Hepatocyte (in vitro differentiated cells): ENCODE measurements around the gene CALR. TPM values are rescaled to one million over a fixed set of nuclear protein-coding genes. Genes with fewer than 3 reads are reported as not detected.
A peak's percentile ranks its signal among the peaks of the same experiment; 100 is the strongest.

Experiments
- DNase-seq: peaks from one replicate; pipeline ENCODE4 v3.0.0-alpha.2; 2016; ENCODE audit warnings: low spot score
- H2AFZ ChIP-seq: fragments of 200-600 bp; sonication (generic); 2 replicates; pipeline ENCODE4 v1.6.0; 2016; ENCODE audit warnings: antibody characterized with exemption, mild to moderate bottlenecking
- H3K27ac ChIP-seq: fragments of 200-600 bp; sonication (generic); 2 replicates; pipeline ENCODE4 v1.5.1; 2016; ENCODE audit warnings: mild to moderate bottlenecking
- H3K27me3 ChIP-seq: fragments of 200-600 bp; sonication (generic); 2 replicates; pipeline ENCODE4 v1.6.1; 2016
- H3K36me3 ChIP-seq: fragments of 200-600 bp; sonication (generic); replicated peaks from 2 replicates; pipeline ENCODE4 v1.5.1; 2016; ENCODE audit warnings: low read depth; ENCODE audit not compliant: insufficient read depth
- H3K4me1 ChIP-seq: fragments of 200-600 bp; sonication (generic); 2 replicates; pipeline ENCODE4 v1.5.1; 2016; ENCODE audit warnings: mild to moderate bottlenecking, moderate library complexity; ENCODE audit not compliant: insufficient read depth
- H3K4me2 ChIP-seq: fragments of 200-600 bp; sonication (generic); 2 replicates; pipeline ENCODE4 v1.6.0; 2016
- H3K4me3 ChIP-seq: fragments of 200-600 bp; sonication (generic); 2 replicates; pipeline ENCODE4 v1.5.1; 2016; ENCODE audit warnings: mild to moderate bottlenecking
- H3K79me2 ChIP-seq: fragments of 200-600 bp; sonication (generic); 2 replicates; pipeline ENCODE4 v1.6.0; 2017; ENCODE audit warnings: mild to moderate bottlenecking
- H3K9me2 ChIP-seq: fragments of 200-600 bp; sonication (generic); replicated peaks from 2 replicates; pipeline ENCODE4 v1.6.0; 2017; ENCODE audit warnings: mild to moderate bottlenecking; ENCODE audit not compliant: insufficient read depth
- H3K9me3 ChIP-seq: fragments of 200-600 bp; sonication (generic); 2 replicates; pipeline ENCODE4 v1.5.1; 2016; ENCODE audit warnings: low read depth, mild to moderate bottlenecking
- H4K20me1 ChIP-seq: fragments of 200-600 bp; sonication (generic); 2 replicates; pipeline ENCODE4 v1.6.0; 2016; ENCODE audit warnings: mild to moderate bottlenecking; ENCODE audit not compliant: insufficient read depth, poor library complexity, severe bottlenecking
- EZH2 ChIP-seq: fragments of 200-600 bp; sonication (generic); IDR thresholded peaks from 2 replicates; pipeline ENCODE4 v1.6.1; 2016; ENCODE audit warnings: antibody characterized with exemption, mild to moderate bottlenecking, borderline replicate concordance
- EZH2phosphoT487 ChIP-seq: fragments of 200-600 bp; sonication (generic); IDR thresholded peaks from one replicate; pipeline ENCODE4 v1.6.1; 2018; ENCODE audit warnings: antibody characterized with exemption, mild to moderate bottlenecking, low read depth, moderate library complexity; ENCODE audit not compliant: unreplicated experiment, severe bottlenecking
- WGBS: methylation state at CpG from one replicate; pipeline ENCODE4 v1.1.6; 2016; ENCODE audit warnings: low lambda C conversion rate; ENCODE audit errors: missing lambda C conversion rate; 5-methylcytosine and 5-hydroxymethylcytosine counted together
- polyA plus RNA-seq: library from polyadenylated mRNA; unstranded; fragments of >200 nt; fragmentation: Nextera tagmentation; extraction: Ambion mirVana; gene quantifications from 2 replicates; pipeline ENCODE4 v1.2.1, GENCODE V29; 2016
- total RNA-seq: library from RNA; depleted of rRNA; stranded (reverse); fragments of >200 nt; gene quantifications from 2 replicates; pipeline ENCODE4 v1.2.3, GENCODE V29; 2014
- TF ChIP-seq, protein P1 (sequence below): fragments of 200-600 bp; sonication (generic); IDR thresholded peaks from 2 replicates; pipeline ENCODE4 v1.5.1; 2016; ENCODE audit warnings: antibody characterized with exemption, mild to moderate bottlenecking; ENCODE audit not compliant: poor library complexity

The CALR gene
- total and polyA plus RNA-seq, 2 experiments from 2014 or later, result 915 to 1,414 TPM

DNA sequence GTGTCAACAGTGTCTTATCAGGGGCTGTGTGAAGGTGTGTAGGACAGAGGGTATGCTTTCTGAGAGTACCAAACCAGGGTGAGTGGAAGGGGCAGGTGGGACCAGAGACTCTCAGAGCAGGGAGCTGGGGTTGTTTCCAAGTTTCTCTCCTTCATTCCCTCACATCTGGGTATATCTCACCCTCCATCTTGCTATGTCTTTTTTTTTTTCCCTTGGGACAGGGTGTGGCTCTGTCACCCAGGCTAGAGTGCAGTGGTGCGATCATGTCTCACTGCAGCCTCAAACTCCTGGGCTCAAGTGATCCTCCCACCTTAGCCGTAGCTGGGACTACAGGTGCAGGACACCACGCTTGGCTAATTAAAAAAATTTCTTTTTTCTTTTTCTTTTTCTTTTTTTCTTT lies 41.6 kb downstream of the CALR start:
- H2AFZ ChIP-seq, result no peak overlapping the region
- H3K36me3 ChIP-seq, result no peaks in the 10 kb centered on the region
- H3K9me2 ChIP-seq, result no peaks in the 10 kb centered on the region
- no peak overlapping the region for H3K27ac ChIP-seq
- no peak overlapping the region for H3K4me2 ChIP-seq
- H4K20me1 ChIP-seq, result no peaks in the 10 kb centered on the region
- DNase-seq, result no peak
- H3K4me3 ChIP-seq, result no peak overlapping the region
- H3K27me3 ChIP-seq, result peaks cover 21% of the 10 kb centered on the region
- no peaks in the 10 kb centered on the region for H3K79me2 ChIP-seq
- peaks cover 7% of the 10 kb centered on the region for H3K4me1 ChIP-seq
- no peak for TF ChIP-seq EZH2
- TF ChIP-seq, protein P1, sequence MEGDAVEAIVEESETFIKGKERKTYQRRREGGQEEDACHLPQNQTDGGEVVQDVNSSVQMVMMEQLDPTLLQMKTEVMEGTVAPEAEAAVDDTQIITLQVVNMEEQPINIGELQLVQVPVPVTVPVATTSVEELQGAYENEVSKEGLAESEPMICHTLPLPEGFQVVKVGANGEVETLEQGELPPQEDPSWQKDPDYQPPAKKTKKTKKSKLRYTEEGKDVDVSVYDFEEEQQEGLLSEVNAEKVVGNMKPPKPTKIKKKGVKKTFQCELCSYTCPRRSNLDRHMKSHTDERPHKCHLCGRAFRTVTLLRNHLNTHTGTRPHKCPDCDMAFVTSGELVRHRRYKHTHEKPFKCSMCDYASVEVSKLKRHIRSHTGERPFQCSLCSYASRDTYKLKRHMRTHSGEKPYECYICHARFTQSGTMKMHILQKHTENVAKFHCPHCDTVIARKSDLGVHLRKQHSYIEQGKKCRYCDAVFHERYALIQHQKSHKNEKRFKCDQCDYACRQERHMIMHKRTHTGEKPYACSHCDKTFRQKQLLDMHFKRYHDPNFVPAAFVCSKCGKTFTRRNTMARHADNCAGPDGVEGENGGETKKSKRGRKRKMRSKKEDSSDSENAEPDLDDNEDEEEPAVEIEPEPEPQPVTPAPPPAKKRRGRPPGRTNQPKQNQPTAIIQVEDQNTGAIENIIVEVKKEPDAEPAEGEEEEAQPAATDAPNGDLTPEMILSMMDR, result no peak
- no peak for TF ChIP-seq EZH2phosphoT487
- 74% methylated on average over 3 of the region's 3 CpGs for WGBS
- H3K9me3 ChIP-seq, result no peaks in the 10 kb centered on the region

DNA sequence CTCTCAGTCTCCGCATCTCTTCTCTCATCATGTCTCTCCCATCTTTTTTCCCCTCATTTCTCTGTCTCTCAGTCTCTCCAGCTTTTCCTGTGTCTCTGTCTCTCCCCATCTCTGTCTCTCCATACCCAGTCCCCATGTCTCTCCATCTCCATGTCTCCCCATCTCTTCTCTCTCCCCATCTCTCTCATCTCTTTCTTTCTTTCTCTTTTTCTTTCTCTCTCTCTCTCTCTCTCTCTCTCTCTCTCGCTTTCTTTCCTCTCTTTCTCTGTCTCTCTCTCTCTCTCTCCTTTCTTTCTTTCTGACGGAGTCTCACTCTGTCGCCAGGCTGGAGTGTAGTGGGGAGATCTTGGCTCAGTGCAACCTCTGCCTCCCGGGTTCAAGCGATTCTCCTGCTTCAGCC lies 44.2 kb downstream of the CALR start:
- Histone ChIP-seq H3K9me2 (no peaks in the 10 kb centered on the region), H4K20me1 (no peaks in the 10 kb centered on the region), H3K4me1 (peaks cover 11% of the 10 kb centered on the region), H3K4me3 (no peak overlapping the region), H3K4me2 (no peak overlapping the region), H3K9me3 (no peaks in the 10 kb centered on the region), H2AFZ (no peak overlapping the region), H3K36me3 (no peaks in the 10 kb centered on the region), H3K27me3 (peaks cover 21% of the 10 kb centered on the region), H3K79me2 (no peaks in the 10 kb centered on the region), H3K27ac (no peak overlapping the region)
- TF ChIP-seq EZH2 (no peak), EZH2phosphoT487 (no peak)
- TF ChIP-seq, protein P1, result no peak
- no peak for DNase-seq
- 86% methylated on average over 5 of the region's 6 CpGs for WGBS

DNA sequence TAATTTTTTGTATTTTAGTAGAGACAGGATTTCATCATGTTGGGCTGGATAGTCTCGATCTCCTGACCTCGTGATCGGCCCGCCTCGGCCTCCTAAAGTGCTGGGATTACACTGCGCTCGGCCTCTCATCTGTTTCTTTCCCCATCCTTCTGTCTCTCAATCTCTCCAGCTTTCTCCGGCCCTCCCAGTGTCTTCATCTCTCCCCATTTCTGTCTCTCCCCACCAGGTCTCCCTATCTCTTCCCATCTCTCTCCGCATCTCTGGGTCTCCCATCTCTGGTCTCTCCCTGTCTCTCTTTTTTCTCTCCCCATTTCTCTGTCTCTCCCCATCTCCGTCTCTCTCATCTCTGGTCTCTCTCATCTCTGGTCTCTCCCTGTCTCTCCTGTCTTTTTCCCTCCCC lies 44.7 kb downstream of the CALR start:
- no peak for TF ChIP-seq EZH2phosphoT487
- TF ChIP-seq EZH2, result no peak
- TF ChIP-seq, protein P1, result no peak
- Histone ChIP-seq H3K9me2 (no peaks in the 10 kb centered on the region), H4K20me1 (no peaks in the 10 kb centered on the region), H3K27ac (no peak overlapping the region), H3K4me1 (peaks cover 11% of the 10 kb centered on the region), H3K4me3 (no peak overlapping the region), H3K27me3 (peaks cover 21% of the 10 kb centered on the region), H2AFZ (peak overlapping the region; percentile 63), H3K4me2 (peak overlapping the region; percentile 77), H3K9me3 (no peaks in the 10 kb centered on the region), H3K36me3 (no peaks in the 10 kb centered on the region), H3K79me2 (no peaks in the 10 kb centered on the region)
- no peak for DNase-seq
- 63% methylated on average over 9 of the region's 10 CpGs for WGBS

DNA sequence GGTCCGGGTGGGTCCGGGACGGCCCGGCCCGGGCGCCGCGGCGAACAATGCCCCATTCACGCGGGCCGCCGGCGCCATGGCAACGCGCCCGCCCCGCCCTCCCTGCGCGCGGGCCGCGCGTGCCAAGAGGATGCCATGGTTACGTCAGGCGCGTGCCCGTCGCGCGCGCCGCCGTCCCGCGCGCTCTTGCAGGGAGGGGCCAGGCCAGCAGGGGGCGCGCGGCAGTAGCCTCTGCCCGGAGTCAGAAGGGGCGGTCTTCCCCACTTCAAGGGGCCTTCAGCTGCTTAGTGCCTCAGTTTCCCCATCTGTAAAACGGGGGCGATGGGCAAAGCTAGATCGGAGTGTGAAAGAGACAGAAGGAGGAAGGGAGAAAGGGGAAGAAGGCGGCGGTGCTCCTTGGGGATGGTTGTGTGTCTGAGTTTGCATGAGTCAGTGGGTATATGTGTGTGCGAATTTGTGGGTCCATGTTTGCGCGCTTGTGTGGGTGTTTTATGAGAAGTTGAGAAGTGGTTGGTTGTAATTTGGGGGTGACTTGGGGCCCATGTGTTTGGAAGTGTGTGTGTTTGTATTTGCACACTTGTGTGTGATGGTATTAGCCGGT lies 45.2 kb downstream of the CALR start:
- Histone ChIP-seq H3K9me2 (no peaks in the 10 kb centered on the region), H3K9me3 (no peaks in the 10 kb centered on the region), H2AFZ (no peak overlapping the region), H3K4me3 (no peak overlapping the region), H4K20me1 (no peaks in the 10 kb centered on the region), H3K36me3 (no peaks in the 10 kb centered on the region), H3K4me2 (peak overlapping the region; percentile 77), H3K4me1 (peaks cover 11% of the 10 kb centered on the region), H3K27me3 (peaks cover 21% of the 10 kb centered on the region), H3K79me2 (no peaks in the 10 kb centered on the region), H3K27ac (no peak overlapping the region)
- DNase-seq, result peak; percentile 89
- no peak for TF ChIP-seq EZH2
- TF ChIP-seq, protein P1, result peak; percentile 90
- 19% methylated on average over 27 of the region's 51 CpGs for WGBS
